Activated CD8-positive, alpha-beta memory T cell treated with anti-CD3 and anti-CD28 coated beads, Interleukin-2, amount 50 U/mL, for 24 hours (primary cell): ENCODE results near the gene SPHKAP.
"Not testable (repeated sequence)": the region's sequence is repeated elsewhere in the genome, so short reads cannot be mapped to it uniquely, and the experiment has no call there.

Experiments
- DNase-seq: peaks from one replicate; pipeline ENCODE4 v3.0.0-alpha.2; 2020; ENCODE audit errors: extremely low read depth

The SPHKAP gene

DNA sequence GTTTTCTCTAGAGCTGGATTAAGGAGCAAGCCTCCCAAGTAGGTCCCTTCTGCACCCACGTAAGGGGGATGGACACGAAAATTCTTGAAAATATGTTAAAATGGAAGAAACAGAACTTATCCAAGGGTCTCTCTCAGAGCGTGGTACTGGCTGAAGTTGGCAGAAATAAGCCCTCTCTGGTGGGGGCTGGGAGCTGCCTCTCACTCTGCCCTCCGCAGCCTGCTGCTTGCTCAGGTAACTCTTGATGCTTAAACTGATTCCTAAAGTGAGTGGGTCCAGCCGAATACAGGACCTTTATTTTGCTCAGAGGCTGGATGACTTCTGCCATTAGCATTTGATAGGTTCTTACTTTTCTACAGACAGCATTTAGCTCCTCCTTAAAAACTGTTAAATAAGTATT, 78.1 kb downstream of the SPHKAP start:
- no peak for DNase-seq

DNA sequence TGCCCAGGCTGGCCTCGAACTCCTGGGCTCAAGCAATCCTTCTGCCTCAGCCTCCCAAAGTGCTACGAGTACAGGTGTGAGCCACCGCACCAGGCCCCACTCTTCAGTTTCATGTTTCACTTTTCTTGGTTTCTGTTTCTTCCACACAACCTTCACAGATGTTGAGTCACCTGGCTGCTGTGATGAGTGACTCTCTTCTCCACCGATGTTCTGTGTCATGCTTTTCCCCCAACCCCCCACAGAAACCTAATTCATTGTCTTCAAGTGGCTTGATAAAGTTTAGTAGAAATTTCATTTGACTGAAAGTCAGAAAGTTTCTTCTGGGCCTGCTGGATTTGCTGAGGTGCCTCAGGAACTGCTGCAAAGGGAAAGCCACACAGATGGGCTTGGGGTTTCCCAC, 78.5 kb downstream of the SPHKAP start:
- DNase-seq, result no peak

GRCh38 chr2:228094377-228094921, 87.0 kb downstream of the SPHKAP start:
- no peak for DNase-seq

GRCh38 chr2:228092056-228092455, 89.4 kb downstream of the SPHKAP start:
- no peak for DNase-seq

GRCh38 chr2:228086561-228086960, 94.9 kb downstream of the SPHKAP start:
- DNase-seq, result no peak

DNA sequence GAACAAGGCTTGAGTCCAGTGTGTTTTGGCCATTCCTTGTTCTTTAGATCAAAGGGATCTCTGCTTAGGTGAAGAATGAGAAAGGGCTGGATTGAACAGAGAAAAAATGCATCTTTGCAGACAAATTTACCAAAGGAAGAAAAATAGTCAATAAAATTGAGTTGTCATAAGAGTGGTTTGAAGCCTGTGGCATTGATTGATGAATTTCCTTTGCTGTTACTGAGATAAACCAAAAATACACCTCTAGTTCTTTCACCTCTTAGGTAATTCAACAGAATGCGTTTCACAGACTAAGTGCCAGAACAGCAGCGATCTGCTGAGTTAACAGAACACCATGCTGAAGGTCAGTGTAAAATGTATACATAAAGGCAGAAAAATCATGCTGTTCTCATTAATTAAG, 96.8 kb downstream of the SPHKAP start:
- no peak for DNase-seq

DNA sequence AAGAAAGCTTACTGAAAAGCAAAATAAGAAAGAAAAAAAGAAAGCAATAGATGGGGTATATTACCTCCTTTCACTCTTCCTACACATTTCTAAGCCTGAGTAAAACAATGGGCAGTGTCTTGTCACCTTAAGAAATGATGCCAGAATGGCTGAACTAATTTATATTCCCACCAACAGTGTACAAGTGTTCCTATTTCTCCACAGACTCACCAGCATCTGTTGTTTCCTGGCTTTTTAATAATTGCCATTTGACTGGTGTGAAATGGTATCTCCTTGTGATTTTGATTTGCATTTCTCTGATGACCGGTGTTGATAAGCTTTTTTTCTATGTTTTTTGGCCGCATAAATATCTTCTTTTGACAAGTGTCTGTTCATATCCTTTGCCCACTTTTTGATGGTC, 98.4 kb downstream of the SPHKAP start:
- no peak for DNase-seq

DNA sequence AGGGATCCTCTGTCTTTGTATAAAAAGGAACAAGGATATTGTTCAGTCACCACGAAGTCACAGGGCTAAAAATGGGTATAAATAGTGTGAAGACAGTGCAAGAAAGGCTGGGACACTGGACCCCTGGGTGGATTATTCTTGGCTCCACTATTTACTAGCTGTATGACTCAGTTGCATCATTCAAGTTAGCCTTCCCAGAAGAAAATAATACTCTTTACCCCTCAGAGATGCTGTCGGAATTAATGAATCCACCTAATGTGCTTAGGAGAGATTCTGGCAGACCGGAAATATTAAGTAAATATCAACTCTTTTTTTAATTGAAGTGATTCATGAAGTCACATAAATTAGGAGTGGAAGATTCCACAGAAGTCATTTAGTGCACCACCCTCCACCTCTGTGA, 98.9 kb downstream of the SPHKAP start:
- DNase-seq, result no peak

DNA sequence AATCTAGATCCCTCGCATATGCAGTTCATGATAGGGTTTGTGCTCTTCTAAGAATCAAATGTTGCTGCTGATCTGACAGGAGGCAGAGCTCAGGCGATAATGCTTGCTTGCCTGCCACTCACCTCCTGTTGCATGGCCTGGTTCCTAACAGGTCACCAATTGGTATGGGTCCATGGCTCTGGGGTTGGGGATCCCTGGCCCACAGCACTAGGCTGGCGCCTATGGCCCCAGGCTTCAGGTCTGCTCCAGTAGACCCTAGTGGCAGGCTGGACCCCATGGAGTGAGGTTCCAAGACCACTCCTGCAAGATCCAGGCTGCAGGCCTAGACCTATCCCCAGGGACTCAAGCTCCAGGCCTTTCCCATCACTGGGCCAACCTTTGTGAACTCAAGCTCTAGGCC, 102.3 kb downstream of the SPHKAP start:
- DNase-seq, result no peak

DNA sequence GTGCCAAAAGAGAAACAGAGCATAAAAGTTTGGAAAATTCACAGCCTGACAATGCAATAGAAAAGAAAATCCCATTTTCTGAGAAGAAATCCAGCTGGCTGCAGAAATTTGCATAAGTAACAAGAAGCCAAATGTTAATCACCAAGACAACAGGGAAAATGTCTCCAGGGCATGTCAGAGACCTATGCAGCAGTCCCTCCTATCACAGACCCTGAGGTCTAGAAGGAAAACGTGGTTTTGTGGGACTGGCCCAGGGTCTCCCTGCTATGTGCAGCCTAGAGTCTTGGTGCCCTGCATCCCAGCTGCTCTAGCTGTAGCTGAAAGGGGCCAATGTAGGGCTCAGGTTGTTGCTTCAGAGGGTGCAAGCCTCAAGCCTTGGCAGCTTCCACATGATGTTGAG, 104.8 kb downstream of the SPHKAP start:
- DNase-seq, result not testable (repeated sequence)

GRCh38 chr2:228072669-228073068, 108.8 kb downstream of the SPHKAP start:
- DNase-seq, result no peak

- DNase-seq, result no peak
Observed at GRCh38 chr2:228067309-228067708, 114.2 kb downstream of the SPHKAP start.

DNA sequence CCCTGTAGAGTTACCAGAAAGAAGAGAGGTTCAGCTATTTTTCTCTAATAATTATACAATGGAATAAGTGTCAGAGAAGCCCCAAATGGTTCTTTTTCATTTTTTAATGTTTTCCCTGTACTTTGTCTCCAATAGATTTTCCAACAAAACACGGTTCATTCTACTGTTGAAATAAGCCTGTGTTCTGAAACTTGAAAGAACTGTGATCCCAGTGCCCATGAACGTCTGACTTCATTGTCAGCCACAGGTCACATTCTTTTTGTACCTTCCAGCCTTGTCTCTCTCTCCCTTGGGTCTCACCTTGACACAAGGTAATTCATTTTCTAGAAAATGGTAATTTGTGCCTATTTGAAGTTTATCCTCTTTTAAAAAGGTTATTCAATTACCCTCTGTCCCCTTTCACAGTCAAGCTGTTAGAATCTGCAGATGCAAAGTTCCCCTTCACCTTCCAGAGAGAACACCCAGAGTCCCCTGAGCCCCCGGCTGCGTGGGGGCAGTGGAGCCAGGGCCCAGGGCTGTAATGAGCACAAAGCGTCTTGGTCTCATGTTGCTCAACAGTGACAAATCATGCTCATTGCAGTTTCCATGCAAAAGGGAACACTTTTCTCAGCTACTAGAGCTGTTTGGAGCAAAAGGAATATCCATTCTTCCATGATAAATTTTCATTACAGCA, 115.2 kb downstream of the SPHKAP start:
- no peak for DNase-seq

- DNase-seq, result no peak
Observed at GRCh38 chr2:228065686-228066085, 115.8 kb downstream of the SPHKAP start.

GRCh38 chr2:228064796-228065315, 116.6 kb downstream of the SPHKAP start:
- DNase-seq, result no peak

- DNase-seq, result no peak
Observed at GRCh38 chr2:228064024-228064423, 117.5 kb downstream of the SPHKAP start.

DNA sequence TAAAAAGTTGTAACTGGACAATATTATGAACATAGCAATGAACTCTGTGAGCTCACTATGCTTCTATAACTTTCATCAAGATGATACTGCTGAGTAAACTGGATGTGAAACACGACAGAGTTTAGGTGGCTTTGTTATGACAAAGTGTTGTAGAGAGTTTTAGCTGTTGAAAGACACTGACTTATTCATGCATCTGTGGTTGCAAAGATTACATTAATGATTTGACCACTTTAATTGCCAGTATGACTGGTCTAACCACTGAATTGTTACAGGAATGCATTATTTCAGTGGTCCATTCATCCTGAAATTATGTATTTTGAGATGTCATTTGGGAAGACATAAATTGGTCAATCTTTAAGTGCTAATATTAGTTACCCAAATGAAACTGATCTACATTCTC, 117.9 kb downstream of the SPHKAP start:
- DNase-seq, result no peak

DNA sequence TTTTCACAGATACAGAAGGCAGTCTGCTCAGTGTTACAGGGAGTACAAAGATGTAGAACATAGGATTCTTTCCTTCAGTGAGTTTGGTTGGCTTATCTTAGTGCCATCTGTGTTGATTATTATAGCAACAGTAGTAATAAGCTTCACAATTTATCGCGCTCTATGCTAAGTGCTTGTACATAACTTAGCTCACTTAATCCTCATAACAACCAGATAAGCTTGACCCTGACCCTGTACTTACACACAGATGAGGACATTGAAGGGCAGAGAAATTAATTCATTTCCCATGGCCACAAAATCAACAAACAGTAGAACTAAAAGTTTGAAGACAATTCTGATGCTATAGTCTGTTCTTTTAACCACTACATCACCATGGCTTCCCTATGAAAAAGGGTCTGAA, 121.8 kb downstream of the SPHKAP start:
- no peak for DNase-seq

DNA sequence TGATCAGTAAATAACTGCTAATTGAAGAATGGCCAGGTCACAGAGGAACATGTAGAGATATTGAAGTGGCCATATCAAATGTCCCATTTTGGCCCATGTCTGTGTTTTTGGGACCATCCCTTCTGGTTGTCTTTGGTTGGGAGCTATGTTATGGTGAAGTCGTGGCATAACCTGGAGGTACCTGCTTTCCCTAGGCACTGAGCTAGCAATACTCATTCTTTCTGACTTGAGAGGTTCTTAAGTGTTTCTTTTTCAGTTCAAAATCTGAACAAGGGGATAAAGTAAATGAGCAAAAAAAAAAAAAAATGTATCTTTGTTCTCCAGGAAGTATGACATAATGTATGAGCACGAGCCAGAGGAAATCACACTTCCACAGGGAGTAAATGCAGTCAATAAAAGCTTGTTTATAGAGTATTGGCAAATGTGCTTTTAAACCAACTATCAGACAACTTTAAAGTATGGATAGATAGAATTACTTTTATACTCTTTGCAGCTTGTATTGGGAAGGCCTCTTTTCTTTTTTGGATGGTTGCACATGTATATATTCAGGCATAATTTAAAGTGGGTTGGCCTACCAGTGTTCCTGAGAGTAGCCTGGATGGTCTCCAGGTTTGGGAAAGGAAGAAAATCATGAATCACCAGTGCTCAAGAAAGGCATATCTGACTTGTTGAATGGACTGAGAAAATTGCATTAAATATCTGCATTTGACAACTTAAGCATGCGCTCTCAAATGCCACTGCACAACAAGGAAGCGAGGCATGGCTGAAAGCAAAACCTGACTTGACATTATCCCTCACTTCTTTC, 125.0 kb downstream of the SPHKAP start:
- DNase-seq, result no peak

GRCh38 chr2:228048838-228049490, 132.5 kb downstream of the SPHKAP start:
- DNase-seq, result no peak

- DNase-seq, result no peak
Observed at GRCh38 chr2:228040995-228041394, 140.5 kb downstream of the SPHKAP start.

DNA sequence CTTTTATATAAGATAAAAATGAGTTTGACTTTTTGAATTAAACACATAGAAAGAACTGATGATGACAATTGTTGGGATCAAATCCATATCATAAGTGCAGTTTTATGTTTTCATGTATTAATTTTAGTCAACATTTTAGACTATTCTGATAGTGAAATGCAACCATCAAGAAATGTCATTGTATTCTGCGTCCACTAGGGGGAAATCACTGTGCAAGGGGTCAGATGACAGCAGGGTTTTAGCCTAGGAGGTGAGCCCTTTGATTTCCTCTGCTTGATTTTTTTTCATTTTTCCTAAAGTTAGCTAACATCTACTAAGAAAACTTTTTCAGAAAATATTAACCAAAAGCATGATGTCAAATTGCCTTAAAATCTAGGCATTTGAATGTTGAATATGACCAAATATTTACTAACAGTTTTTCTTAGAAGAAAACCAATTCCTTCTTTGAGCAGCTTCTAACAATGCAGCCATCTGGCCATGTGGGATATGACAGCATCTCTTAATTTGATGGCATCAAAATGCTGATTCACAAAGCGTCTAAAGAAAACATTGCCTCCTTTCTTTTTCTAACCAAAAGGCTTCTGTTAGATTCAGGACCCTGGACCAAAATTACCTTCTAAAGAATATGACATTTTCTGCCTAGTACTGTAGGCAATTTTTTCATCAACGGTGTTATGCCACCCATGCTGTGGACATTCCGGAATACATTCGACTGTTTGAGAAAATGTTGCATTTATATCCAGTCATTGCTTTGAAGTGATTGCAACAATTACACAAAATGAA, 141.5 kb downstream of the SPHKAP start:
- DNase-seq, result no peak
